GM12874 (cell line): Measurements from ENCODE around the gene SBF2.

Experiments used
- TF ChIP-seq, protein P1 (sequence below): IDR thresholded peaks from 2 replicates; pipeline ENCODE4 v1.5.1; 2011; ENCODE audit warnings: low read depth, mild to moderate bottlenecking, control low read depth, low read length, moderate library complexity; ENCODE audit not compliant: insufficient read depth

The SBF2 gene

DNA sequence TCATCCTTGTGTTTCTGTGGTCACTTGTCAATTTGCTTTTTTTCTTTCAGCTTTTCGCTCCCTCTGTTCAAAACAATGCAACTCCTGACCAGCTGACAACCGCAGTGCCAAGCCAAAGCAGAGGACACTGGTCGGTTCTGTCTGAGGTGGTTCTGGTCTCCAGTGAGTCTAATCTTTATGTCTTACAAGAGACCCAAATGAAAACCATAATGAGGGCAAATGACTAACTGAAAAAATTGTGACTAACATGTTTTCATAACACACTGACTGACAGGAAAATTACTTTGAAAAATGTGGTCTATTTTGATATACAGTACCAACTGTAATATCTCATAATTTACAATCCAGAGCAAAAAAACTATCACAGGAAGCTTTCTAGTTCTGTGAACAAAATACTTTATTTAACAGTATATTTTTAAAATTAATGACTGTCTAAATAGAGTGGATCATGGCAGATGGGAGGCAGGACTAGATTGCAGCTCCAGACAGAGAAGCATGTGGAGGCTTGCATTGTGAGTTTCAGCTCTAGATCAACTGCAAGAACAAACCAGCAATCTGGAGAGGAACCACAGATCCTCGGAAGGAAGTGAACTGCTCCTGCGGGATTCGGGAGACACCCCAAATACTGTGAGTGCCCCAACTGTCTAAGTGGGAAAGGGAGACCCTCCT is 311.8 kb downstream of the SBF2 start:
- TF ChIP-seq, protein P1, sequence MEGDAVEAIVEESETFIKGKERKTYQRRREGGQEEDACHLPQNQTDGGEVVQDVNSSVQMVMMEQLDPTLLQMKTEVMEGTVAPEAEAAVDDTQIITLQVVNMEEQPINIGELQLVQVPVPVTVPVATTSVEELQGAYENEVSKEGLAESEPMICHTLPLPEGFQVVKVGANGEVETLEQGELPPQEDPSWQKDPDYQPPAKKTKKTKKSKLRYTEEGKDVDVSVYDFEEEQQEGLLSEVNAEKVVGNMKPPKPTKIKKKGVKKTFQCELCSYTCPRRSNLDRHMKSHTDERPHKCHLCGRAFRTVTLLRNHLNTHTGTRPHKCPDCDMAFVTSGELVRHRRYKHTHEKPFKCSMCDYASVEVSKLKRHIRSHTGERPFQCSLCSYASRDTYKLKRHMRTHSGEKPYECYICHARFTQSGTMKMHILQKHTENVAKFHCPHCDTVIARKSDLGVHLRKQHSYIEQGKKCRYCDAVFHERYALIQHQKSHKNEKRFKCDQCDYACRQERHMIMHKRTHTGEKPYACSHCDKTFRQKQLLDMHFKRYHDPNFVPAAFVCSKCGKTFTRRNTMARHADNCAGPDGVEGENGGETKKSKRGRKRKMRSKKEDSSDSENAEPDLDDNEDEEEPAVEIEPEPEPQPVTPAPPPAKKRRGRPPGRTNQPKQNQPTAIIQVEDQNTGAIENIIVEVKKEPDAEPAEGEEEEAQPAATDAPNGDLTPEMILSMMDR: no peak

DNA sequence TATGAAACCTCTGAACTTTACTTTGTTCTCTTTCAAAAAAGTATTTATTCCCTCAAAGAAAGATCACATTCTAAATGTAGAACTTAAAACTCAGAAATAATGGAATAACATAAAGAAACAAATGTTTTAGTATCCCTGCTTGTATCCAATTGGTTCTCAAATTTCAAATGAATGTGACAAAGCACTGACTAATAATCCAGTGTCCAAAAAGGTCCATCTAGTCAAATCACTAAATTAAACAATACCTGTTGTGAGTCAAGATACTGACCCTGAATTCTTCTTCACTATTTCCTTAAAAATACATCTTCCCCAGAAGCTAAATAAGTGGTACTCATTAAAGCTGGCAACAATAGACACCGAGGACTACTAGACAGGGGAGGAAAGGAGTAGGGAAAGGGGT is 313.1 kb downstream of the SBF2 start:
- TF ChIP-seq, protein P1: no peak

DNA sequence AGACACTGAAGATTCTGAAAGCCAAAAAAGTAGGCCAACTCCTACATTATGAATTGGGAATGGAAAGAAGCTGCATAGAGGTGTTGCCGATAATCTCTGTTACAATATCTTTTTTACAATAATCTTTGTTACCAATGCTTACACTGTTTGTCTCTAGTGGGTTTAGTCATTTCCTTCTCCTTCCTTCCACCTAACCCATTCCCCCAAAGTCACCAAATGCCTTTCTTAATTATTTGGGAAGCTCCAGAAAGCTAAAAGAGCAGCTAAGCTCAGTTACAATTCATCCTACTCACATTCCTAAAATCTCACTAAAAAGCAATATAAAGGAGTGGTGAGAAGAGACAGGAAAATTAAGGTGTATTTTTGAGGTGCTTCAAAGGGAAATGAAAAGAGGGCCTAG is 316.5 kb downstream of the SBF2 start:
- TF ChIP-seq, protein P1: no peak

DNA sequence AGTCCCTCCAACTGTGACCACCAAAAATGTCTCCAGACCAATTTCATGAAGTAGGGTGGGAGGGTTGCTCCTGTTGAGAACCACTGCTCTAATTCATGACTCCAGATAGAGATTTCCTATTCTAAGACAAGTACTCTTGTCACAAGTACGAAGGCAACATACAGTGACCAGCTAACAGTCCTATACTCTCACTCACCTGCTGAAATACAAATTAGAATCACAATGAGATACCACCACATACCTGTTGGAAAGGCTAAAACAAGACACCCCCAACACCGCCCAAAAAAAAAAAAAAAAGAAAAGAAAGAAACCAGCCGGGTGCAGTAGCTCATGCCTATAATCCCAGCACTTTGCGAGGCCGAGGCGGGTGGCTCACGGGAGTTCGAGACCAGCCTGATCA is 319.6 kb downstream of the SBF2 start:
- TF ChIP-seq, protein P1: no peak

DNA sequence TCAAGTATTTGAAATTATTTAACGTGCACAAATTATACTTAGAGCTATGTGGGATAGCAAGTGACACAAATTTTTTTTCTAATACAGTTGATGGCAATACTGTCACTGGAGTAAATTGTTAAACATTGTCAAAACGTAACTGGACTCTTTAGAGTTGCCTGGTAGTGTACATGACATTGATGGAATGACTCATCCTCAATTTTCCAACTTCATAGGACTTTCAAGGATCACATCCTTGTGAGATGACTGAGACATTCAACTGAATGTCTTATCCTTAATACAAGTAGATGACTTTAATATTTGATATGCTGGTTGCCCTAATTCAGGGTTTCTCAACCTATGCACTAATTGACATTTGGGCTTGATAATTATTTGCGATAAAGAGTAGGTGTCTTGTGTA is 320.1 kb downstream of the SBF2 start:
- TF ChIP-seq, protein P1: no peak

DNA sequence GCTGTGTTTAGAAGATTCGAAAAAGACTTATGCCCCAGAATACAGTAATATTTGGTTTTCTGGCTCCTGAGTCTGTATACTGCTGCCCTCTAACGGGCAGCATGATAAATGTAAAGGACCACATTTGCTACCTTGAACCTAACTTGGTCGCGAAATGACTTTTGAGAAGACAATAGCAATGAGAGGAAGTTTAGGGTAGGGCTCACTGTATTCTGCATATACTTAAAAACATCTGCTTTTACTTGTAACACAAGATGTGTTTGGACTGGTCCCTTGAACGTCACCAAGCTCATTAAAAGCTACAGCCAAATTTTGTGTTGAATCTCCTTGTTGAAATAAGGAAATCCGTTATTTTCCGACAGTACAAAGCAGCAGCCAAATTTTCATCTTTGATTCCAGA is 321.0 kb downstream of the SBF2 start:
- TF ChIP-seq, protein P1: peak; percentile 52; the same call in 1 of the 2 replicates

DNA sequence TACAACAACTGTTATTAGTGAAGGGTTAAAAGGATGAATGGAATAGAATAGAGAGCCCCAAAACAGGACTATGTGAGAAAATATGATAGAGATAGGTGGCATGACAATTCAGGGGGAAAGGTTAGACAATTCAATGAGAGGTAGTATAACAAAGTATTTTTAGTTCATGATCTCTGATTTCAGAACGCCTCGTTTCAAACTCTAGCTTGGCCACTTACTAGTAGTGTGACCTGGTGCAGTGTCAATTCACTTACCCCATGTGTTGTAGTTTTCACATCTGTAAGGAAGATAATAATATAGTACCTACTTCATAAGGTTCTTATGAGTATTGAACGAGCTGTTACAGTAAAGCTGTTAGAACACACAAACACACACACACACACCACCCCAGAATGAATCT is 322.1 kb downstream of the SBF2 start:
- TF ChIP-seq, protein P1: no peak
